ENCODE results near the gene SPRYD4. TPM values are rescaled to one million over a fixed set of nuclear protein-coding genes. Genes with fewer than 3 reads are reported as not detected.

SPRYD4 gene
- total and polyA plus RNA-seq, 9 of the 15 experiments (the other 6 are each of a cell fraction or from before 2014, with no cell fraction given) = 1.8 to 4.7 (median 2.8) TPM

DNA sequence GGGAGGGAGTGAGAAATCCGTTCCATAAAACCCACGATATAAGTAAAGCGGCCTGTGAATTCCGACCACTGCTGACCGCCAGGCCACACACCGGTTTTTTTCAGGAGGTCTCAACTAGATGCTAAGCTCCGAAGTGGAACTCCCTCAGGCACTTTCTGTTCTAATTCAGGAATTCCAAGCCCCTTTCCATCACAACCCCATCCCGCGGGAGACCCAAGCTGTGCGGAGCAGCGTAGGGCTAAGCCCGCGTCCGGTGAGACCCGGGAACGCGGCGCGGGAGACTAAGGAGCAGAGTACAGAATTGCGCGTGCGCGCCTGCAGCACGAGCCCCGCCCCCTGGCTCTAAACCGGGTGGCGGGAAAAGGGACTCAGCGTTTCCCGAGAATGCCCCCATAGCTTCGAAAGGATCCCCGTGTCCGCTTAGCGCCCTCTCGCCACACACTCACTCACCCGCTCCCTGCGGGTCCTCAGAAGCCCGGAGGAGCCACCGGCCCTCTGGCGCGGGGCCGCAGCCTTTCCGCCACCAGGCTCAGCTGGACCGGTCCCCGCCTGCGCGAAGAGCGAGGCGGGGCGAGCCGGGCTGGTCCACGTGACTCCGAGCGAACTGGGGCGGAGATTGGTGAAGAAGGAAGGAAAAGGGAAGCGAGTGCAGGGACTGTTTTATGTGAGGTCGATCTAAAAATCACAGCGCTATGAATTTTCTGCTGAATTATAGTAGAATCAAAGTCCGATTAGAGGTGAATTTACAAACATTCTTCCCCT is 19.3 kb upstream of the SPRYD4 start, which contains the start of gene TIMELESS (continued):
- TF ChIP-seq NFE2L1 (tag; IDR thresholded peaks at IDR 0.05; ENCODE audit: borderline replicate concordance, low read depth) (no peak), ZFPM2 (CRISPR knock-in tag; IDR thresholded peaks at IDR 0.05) (no peak), NFIX (CRISPR knock-in tag; IDR thresholded peaks at IDR 0.05; ENCODE audit: low read depth) (no peak), POLR2G (IDR thresholded peaks at IDR 0.05; ENCODE audit: low read depth, low read length) (peak; percentile 96), SNIP1 (IDR thresholded peaks at IDR 0.05; ENCODE audit: low read depth) (no peak), ZNF79 (CRISPR knock-in tag; IDR thresholded peaks at IDR 0.05; ENCODE audit: low read depth) (no peak), BRD9 (IDR thresholded peaks at IDR 0.05; ENCODE audit: low read depth, partially characterized antibody) (no peak), STAT5B (CRISPR knock-in tag; IDR thresholded peaks at IDR 0.05) (no peak), ZNF175 (CRISPR knock-in tag; IDR thresholded peaks at IDR 0.05; ENCODE audit: low read depth) (peak; percentile 13; the same call in 1 of the 2 replicates), PTBP1 (IDR thresholded peaks at IDR 0.05; ENCODE audit: low read depth, low read length) (no peak), MYNN (IDR thresholded peaks at IDR 0.05) (no peak), MYNN (CRISPR knock-in tag; IDR thresholded peaks at IDR 0.05) (no peak), IRF2 (CRISPR knock-in tag; IDR thresholded peaks at IDR 0.05) (no peak), PRPF4 (IDR thresholded peaks at IDR 0.05; ENCODE audit: insufficient read depth, low read depth, low read length, poor library complexity, severe bottlenecking) (peak; percentile 30), RAD51 (IDR thresholded peaks at IDR 0.05; ENCODE audit: borderline replicate concordance, low read depth) (peak; percentile 96), TEAD4 (IDR thresholded peaks at IDR 0.05; ENCODE audit: low read length) (peak; percentile 45), TEAD4 (CRISPR knock-in tag; IDR thresholded peaks at IDR 0.05; ENCODE audit: borderline replicate concordance) (0 out of 2 replicates have a peak, but pooled peaks have one; percentile 23), CBX3 (IDR thresholded peaks at IDR 0.05; ENCODE audit: borderline replicate concordance in 1 of 2, low read length in 2 of 2) (no peak)
- TF ChIP-seq, protein P1, sequence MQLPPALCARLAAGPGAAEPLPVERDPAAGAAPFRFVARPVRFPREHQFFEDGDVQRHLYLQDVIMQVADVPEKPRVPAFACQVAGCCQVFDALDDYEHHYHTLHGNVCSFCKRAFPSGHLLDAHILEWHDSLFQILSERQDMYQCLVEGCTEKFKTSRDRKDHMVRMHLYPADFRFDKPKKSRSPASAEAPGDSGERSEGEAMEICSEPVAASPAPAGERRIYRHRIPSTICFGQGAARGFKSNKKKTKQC (CRISPR knock-in tag; IDR thresholded peaks at IDR 0.05) = peak; percentile 93
- TF ChIP-seq, protein P2, sequence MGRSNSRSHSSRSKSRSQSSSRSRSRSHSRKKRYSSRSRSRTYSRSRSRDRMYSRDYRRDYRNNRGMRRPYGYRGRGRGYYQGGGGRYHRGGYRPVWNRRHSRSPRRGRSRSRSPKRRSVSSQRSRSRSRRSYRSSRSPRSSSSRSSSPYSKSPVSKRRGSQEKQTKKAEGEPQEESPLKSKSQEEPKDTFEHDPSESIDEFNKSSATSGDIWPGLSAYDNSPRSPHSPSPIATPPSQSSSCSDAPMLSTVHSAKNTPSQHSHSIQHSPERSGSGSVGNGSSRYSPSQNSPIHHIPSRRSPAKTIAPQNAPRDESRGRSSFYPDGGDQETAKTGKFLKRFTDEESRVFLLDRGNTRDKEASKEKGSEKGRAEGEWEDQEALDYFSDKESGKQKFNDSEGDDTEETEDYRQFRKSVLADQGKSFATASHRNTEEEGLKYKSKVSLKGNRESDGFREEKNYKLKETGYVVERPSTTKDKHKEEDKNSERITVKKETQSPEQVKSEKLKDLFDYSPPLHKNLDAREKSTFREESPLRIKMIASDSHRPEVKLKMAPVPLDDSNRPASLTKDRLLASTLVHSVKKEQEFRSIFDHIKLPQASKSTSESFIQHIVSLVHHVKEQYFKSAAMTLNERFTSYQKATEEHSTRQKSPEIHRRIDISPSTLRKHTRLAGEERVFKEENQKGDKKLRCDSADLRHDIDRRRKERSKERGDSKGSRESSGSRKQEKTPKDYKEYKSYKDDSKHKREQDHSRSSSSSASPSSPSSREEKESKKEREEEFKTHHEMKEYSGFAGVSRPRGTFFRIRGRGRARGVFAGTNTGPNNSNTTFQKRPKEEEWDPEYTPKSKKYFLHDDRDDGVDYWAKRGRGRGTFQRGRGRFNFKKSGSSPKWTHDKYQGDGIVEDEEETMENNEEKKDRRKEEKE (IDR thresholded peaks at IDR 0.05; ENCODE audit: borderline replicate concordance in 1 of 2, control insufficient read depth in 1 of 2, low read depth in 2 of 2, low read length in 1 of 2) = no peak
- TF ChIP-seq, protein P3, sequence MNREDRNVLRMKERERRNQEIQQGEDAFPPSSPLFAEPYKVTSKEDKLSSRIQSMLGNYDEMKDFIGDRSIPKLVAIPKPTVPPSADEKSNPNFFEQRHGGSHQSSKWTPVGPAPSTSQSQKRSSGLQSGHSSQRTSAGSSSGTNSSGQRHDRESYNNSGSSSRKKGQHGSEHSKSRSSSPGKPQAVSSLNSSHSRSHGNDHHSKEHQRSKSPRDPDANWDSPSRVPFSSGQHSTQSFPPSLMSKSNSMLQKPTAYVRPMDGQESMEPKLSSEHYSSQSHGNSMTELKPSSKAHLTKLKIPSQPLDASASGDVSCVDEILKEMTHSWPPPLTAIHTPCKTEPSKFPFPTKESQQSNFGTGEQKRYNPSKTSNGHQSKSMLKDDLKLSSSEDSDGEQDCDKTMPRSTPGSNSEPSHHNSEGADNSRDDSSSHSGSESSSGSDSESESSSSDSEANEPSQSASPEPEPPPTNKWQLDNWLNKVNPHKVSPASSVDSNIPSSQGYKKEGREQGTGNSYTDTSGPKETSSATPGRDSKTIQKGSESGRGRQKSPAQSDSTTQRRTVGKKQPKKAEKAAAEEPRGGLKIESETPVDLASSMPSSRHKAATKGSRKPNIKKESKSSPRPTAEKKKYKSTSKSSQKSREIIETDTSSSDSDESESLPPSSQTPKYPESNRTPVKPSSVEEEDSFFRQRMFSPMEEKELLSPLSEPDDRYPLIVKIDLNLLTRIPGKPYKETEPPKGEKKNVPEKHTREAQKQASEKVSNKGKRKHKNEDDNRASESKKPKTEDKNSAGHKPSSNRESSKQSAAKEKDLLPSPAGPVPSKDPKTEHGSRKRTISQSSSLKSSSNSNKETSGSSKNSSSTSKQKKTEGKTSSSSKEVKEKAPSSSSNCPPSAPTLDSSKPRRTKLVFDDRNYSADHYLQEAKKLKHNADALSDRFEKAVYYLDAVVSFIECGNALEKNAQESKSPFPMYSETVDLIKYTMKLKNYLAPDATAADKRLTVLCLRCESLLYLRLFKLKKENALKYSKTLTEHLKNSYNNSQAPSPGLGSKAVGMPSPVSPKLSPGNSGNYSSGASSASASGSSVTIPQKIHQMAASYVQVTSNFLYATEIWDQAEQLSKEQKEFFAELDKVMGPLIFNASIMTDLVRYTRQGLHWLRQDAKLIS (CRISPR knock-in tag; IDR thresholded peaks at IDR 0.05) = peak; percentile 91

Data from K562 (cell line).